NCI-H2107 treated with DMSO at 0.1 percent for 48 hours (cell line): ENCODE results near the gene ZFP14.
"Not testable (repeated sequence)": the region's sequence is repeated elsewhere in the genome, so short reads cannot be mapped to it uniquely, and the experiment has no call there.

Experiments
- DNase-seq: peaks from one replicate; lab custom pipeline; 2025; ENCODE audit not compliant: unreplicated experiment; lab: John Stamatoyannopoulos, UW

The ZFP14 gene

DNA sequence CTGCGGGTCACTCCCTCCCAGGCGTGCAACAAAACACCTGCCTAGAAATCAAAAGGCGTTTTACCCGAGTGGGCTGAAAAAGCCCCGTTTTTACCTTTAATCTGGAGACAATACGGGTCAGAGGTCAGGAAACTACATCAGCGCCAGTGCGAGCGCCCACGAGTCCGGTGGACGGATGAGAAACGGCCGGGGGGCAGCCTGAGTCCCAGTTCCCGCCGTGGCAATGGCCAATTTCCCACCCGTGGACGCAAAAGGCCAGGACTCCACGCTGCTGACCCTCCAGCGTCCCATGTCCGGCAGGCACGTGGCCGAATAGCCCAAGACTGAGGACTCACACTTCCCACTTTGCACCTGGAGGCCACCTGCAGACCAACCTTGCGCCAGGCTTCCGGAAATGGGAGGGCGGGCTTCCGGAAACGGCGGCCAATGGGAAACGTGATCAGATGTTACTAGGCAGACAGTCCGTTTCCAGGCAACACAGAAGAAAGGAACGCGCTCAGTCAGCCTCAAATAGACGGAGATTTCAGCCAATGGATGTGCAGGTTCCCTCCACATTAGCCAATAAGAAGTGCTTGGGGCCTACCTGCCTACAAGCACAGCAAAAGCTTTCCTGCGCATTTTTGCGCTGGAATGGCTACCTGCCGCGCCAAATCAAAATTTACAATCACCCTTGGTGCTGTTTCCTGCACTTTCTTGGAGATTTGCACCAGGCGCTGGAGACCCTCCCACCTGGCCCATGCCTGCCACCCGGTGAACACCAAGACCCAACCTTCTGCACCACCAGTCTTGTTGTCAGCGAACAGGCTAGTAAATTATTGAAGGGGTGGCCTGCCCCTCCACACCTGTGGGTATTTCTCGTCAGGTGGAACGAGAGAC is 47.4 kb downstream of the ZFP14 start:
- DNase-seq: peak; percentile 46

DNA sequence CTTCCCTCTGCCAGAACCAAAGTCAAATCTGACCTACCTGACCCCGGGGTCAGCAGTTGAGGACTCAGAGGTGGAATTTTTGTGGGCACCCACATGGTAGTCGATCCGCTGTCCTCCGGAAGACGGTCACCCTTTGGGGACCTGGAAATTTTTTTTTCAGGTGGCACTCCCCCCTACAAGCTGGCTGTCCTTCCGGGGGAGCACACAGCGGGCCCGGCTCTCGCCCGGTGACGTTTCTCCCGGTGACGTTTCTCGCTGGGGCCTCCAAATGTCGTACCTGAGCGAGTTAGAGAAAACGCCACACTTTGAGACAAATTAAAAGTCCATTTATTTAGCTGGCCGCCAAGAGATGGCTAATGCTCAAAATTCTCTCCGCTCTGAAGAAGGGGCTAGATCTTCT is 48.8 kb downstream of the ZFP14 start:
- DNase-seq: no peak

DNA sequence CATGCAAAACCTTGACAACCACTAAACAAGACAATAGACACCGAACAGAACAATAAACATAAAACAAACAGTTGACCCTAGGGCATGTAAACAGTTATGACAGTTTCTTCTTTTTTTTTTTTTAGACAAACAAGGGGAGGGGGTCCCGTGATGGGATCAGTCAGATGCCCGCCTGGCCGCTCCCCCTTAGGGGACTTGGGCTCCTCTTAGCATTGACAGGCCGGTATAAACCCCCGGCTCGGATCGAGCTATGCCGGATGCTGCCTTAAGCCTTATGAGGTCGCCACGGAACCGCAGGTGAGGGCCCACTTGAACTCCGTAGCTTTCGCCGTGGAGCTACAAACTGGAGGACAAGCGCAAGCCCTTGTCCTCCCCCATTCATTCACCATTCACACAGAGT is 49.5 kb downstream of the ZFP14 start:
- not testable (repeated sequence) for DNase-seq

GRCh38 chr19:36326649-36327048 is 52.4 kb downstream of the ZFP14 start:
- DNase-seq: not testable (repeated sequence)

GRCh38 chr19:36315164-36315563 is 63.8 kb downstream of the ZFP14 start:
- not testable (repeated sequence) for DNase-seq

DNA sequence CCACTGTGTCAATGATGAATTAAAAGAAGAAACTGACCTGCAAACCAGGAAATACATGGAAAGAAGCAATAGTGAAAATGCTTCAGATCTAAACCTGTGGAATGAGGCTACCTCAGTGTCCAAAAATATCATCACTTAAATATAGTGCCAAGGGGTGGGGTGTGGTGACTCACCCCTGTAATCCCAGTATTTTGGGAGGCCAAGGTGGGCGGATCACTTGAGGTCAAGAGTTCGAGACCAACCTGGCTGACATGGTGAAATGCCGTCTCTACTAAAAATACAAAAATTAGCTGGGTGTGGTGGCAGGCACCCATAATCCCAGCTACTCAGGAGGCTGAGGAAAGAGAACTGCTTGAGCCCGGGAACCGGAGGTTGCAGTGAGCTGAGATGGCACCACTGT is 64.9 kb downstream of the ZFP14 start:
- DNase-seq: not testable (repeated sequence)

- DNase-seq: not testable (repeated sequence)
Observed at GRCh38 chr19:36311098-36311760, 67.8 kb downstream of the ZFP14 start.

- not testable (repeated sequence) for DNase-seq
Observed at GRCh38 chr19:36310416-36310990, 68.5 kb downstream of the ZFP14 start.

GRCh38 chr19:36309759-36310158 is 69.2 kb downstream of the ZFP14 start:
- DNase-seq: not testable (repeated sequence)

- not testable (repeated sequence) for DNase-seq
Observed at GRCh38 chr19:36309309-36309708, 69.7 kb downstream of the ZFP14 start.

DNA sequence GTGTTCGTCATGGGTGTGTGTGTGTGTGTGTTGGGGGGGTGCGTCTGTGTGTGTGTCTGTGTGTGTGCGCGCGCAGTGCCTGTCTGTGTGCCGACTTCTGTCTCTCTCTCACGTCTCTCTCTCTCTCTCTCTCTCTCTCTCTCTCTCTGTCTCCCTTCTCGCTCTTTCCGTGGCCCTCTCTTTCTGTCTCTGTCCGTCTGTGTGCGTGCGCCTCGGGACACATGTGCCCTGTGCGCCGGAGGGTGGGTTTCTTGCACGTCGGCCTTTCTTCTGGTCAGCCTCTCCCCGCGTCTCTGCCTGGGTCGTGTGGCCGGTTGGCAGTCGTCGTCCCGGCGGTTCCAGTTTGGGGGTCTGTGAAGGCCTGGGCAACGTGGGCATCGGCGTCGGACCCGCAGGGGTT is 86.7 kb downstream of the ZFP14 start:
- DNase-seq: not testable (repeated sequence)
